Endothelial cell of umbilical vein (primary cell): ENCODE data around the gene LZTS3. TPM values are rescaled to one million over a fixed set of nuclear protein-coding genes. Genes with fewer than 3 reads are reported as not detected.
"Not testable (repeated sequence)": the region's sequence is repeated elsewhere in the genome, so short reads cannot be mapped to it uniquely, and the experiment has no call there.

ENCODE experiments used
- BruUV-seq: library from RNA; stranded (reverse); fragments of 400-500 nt; replicated peaks from 2 replicates; lab custom pipeline; 2021; lab: Mats Ljungman, UMichigan
- CTCF ChIA-PET: fragments of 300-600, 350-600 bp; sonication (Branson Sonifier 250); formaldehyde crosslinking; loops from one replicate; lab custom pipeline; 2021; ENCODE audit warnings: antibody characterized with exemption, inconsistent platforms; lab: Charles Lee
- POLR2A ChIA-PET: fragments of 300-600, 350-600 bp; sonication (Branson Sonifier 250); formaldehyde crosslinking; loops from one replicate; lab custom pipeline; 2021; ENCODE audit warnings: antibody characterized with exemption, inconsistent platforms; lab: Charles Lee
- DNase-seq: peaks from one replicate; pipeline ENCODE4 v3.0.0-alpha.2; 2011; ENCODE audit warnings: low read depth, low spot score
- FAIRE-seq: peaks from 2 replicates; lab custom pipeline; 2011; peaks lifted over from hg19 to GRCh38; lab: Jason Lieb, UNC
- H2AFZ ChIP-seq: 2 replicates; pipeline ENCODE4 v1.6.0; 2012; ENCODE audit warnings: low read depth, low read length, control low read depth, inconsistent platforms
- H3K27ac ChIP-seq: 2 replicates; pipeline ENCODE4 v1.5.1; 2011; ENCODE audit warnings: low read depth, mild to moderate bottlenecking, control low read depth, low read length, moderate library complexity; ENCODE audit not compliant: insufficient read depth
- H3K27me3 ChIP-seq, 2 experiments: 2 replicates each; pipeline versions ENCODE4 v1.6.0 to v1.6.1; 2011; ENCODE audit warnings: low read length in 2 of 2, mixed read lengths in 1 of 2; ENCODE audit not compliant: control insufficient read depth in 2 of 2, insufficient read depth in 2 of 2
- H3K36me3 ChIP-seq, 2 experiments: 2 replicates in 1 of 2; 3 replicates in 1 of 2; pipeline ENCODE4 v1.5.1; 2011; ENCODE audit warnings: low read length in 2 of 2, mild to moderate bottlenecking in 1 of 2, moderate library complexity in 1 of 2; ENCODE audit not compliant: control insufficient read depth in 2 of 2, insufficient read depth in 2 of 2; ENCODE audit errors: extremely low read depth in 1 of 2
- H3K4me1 ChIP-seq: 3 replicates; pipeline ENCODE4 v1.5.1; 2011; ENCODE audit warnings: mild to moderate bottlenecking, low read length; ENCODE audit not compliant: control insufficient read depth, insufficient read depth; ENCODE audit errors: extremely low read depth
- H3K4me2 ChIP-seq: 2 replicates; pipeline ENCODE4 v1.6.1; 2011; ENCODE audit warnings: low read length, control low read depth, mixed read lengths; ENCODE audit not compliant: insufficient read depth
- H3K4me3 ChIP-seq, 3 experiments: fragments of 200-600 bp in 1 of 3; sonication (generic), shearing (Covaris generic) in 1 of 3; replicated peaks in 1 of 3; 2 replicates each; pipeline ENCODE4 v1.5.1; 2011 to 2016; ENCODE audit warnings: control low read depth in 3 of 3, low read length in 3 of 3, mild to moderate bottlenecking in 2 of 3, inconsistent platforms in 1 of 3, low read depth in 1 of 3, moderate library complexity in 1 of 3; ENCODE audit not compliant: insufficient read depth in 1 of 3
- H3K79me2 ChIP-seq: 2 replicates; pipeline ENCODE4 v1.6.0; 2012; ENCODE audit warnings: low read length, inconsistent platforms; ENCODE audit not compliant: control insufficient read depth, insufficient read depth
- H3K9ac ChIP-seq: replicated peaks from 2 replicates; pipeline ENCODE3; 2011; ENCODE audit warnings: low read length, control low read depth; ENCODE audit not compliant: insufficient read depth; ENCODE audit errors: extremely low read depth
- H3K9me1 ChIP-seq: replicated peaks from 3 replicates; pipeline ENCODE4 v1.6.0; 2011; ENCODE audit warnings: mild to moderate bottlenecking, low read length; ENCODE audit not compliant: control insufficient read depth, insufficient read depth; ENCODE audit errors: extremely low read depth
- H3K9me3 ChIP-seq: replicated peaks from 2 replicates; pipeline ENCODE4 v1.5.1; 2012; ENCODE audit warnings: low read length, inconsistent platforms; ENCODE audit not compliant: control insufficient read depth, insufficient read depth
- H4K20me1 ChIP-seq: replicated peaks from 2 replicates; pipeline ENCODE3; 2011; ENCODE audit warnings: mild to moderate bottlenecking, low read length; ENCODE audit not compliant: control insufficient read depth, insufficient read depth; ENCODE audit errors: extremely low read depth
- CTCF ChIP-seq, 2 donors: IDR thresholded peaks; 1 replicate in 1 of 2; 2 replicates in 1 of 2; pipeline ENCODE4 v1.5.1; 2011; ENCODE audit warnings: low read length in 2 of 2, mild to moderate bottlenecking in 2 of 2, moderate library complexity in 2 of 2, control low read depth in 1 of 2, inconsistent platforms in 1 of 2, low read depth in 1 of 2; ENCODE audit not compliant: insufficient read depth in 1 of 2; ENCODE audit errors: extremely low read depth in 1 of 2
- EZH2 ChIP-seq: IDR thresholded peaks from 2 replicates; pipeline ENCODE4 v1.6.1; 2012; ENCODE audit warnings: borderline replicate concordance, low read depth, mild to moderate bottlenecking, moderate library complexity, low read length, inconsistent platforms; ENCODE audit not compliant: severe bottlenecking
- FOS ChIP-seq: IDR thresholded peaks from 2 replicates; pipeline ENCODE4 v1.6.1; 2011; ENCODE audit warnings: mild to moderate bottlenecking, low read length, moderate library complexity, borderline replicate concordance; ENCODE audit not compliant: insufficient read depth
- GATA2 ChIP-seq: IDR thresholded peaks from 2 replicates; pipeline ENCODE4 v1.7.0; 2011; ENCODE audit warnings: low read depth, mild to moderate bottlenecking, moderate library complexity, mixed read lengths, low read length; ENCODE audit not compliant: insufficient read length, insufficient read depth
- JUN ChIP-seq: IDR thresholded peaks from 2 replicates; pipeline ENCODE4 v1.6.1; 2011; ENCODE audit warnings: borderline replicate concordance, low read depth; ENCODE audit not compliant: insufficient read length, insufficient read depth
- MYC ChIP-seq: IDR thresholded peaks from one replicate; pipeline ENCODE4 v1.6.1; 2011; ENCODE audit warnings: mild to moderate bottlenecking, low read depth, low read length
- POLR2A ChIP-seq: IDR thresholded peaks from 2 replicates; pipeline ENCODE4 v1.6.1; 2012; ENCODE audit warnings: low read depth, mild to moderate bottlenecking, control low read depth, low read length
- POLR2AphosphoS5 ChIP-seq: IDR thresholded peaks from 2 replicates; pipeline ENCODE4 v1.6.1; 2012; ENCODE audit warnings: low read depth, mild to moderate bottlenecking, control low read depth, low read length, moderate library complexity; ENCODE audit not compliant: insufficient read depth
- dilution Hi-C: fragments of 300-500 bp; cut with MboI; formaldehyde crosslinking; loops from one replicate; pipeline ENCODE4 v1.15.0; 2019; ENCODE audit warnings: low sequenced_read_pairs; ENCODE audit not compliant: extremely low pct_ligation_motif_present
- intact Hi-C: fragments of 100-400 bp; cut with micrococcal nuclease; formaldehyde crosslinking; loops from one replicate; pipeline ENCODE4 v1.10.0; 2022
- polyA plus RNA-seq, 4 experiments: library from polyadenylated mRNA; depleted of rRNA in 3 of 4; stranded (reverse) in 3 of 4; unstranded in 1 of 4; fragments of >200 nt; gene quantifications; 2 replicates each; pipeline versions ENCODE4 v1.2.1 to v1.2.3, GENCODE V29; 2011 to 2012; ENCODE audit warnings: missing spikeins in 1 of 4
- total RNA-seq: library from RNA; stranded (reverse); gene quantifications from 2 replicates; pipeline ENCODE4 v1.2.3, GENCODE V29; 2021
- TF ChIP-seq, protein P1 (sequence below): IDR thresholded peaks from 2 replicates; pipeline ENCODE4 v1.6.1; 2011; ENCODE audit not compliant: insufficient read depth, insufficient read length

The LZTS3 gene
- total and polyA plus RNA-seq, 2 donors (not counting 3 experiments of a cell fraction or from before 2014, with no cell fraction given): 4.5 to 5.7 TPM

DNA sequence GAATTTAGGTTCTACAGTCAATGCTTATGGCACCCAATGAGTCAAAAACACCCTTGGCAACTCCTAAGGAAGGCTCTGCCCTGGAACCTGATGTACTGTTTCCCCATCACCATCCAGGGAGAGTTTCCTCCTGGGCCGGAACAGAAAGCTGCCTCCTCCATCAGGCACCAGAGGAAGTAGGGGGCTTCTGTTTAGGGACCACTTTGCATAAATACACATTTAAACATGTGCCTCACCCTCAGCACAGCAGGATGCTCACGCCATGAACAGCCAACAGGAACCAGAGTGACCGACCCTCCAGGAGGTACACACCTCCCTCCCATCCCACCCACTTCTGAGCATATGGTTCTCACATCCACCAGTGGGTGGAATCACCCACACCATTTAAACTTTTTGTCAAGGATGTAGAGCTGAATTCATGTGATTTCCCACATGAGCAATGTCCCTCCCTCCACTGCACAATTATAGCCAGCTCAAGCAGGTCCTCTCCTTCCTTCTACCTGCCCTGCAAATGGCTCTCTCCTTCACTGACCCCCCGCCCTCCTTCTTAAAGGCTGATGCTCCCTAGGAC is 16.3 kb upstream of the LZTS3 start:
- Histone ChIP-seq H4K20me1 (no peaks in the 10 kb centered on the region), H3K79me2 (no peaks in the 10 kb centered on the region), H3K36me3 (peaks cover 15 to 44% of the 10 kb centered on the region in 2 experiments), H3K9me1 (no peaks in the 10 kb centered on the region), H3K9ac (no peak overlapping the region), H2AFZ (no peak overlapping the region), H3K27ac (no peak overlapping the region), H3K4me1 (no peaks in the 10 kb centered on the region), H3K4me2 (no peak overlapping the region), H3K4me3 (no peak overlapping the region), H3K9me3 (no peaks in the 10 kb centered on the region), H3K27me3 (no peaks in the 10 kb centered on the region)
- dilution Hi-C loops: no loop called here
- FAIRE-seq (no peak), DNase-seq (no peak)
- intact Hi-C loops: no loop called here
- ChIA-PET CTCF (no interaction called here), POLR2A (no interaction called here)
- no peak for TF ChIP-seq MYC
- BruUV-seq: no TSS peak

- ChIA-PET POLR2A (no interaction called here), CTCF (no interaction called here)
- no peak overlapping the region for H2AFZ ChIP-seq
- no peak overlapping the region for H3K9ac ChIP-seq
- BruUV-seq: no TSS peak
- no peaks in the 10 kb centered on the region for H4K20me1 ChIP-seq
- dilution Hi-C loops: no loop called here
- DNase-seq (no peak), FAIRE-seq (no peak)
- H3K9me1 ChIP-seq: no peaks in the 10 kb centered on the region
- no peak overlapping the region for H3K27ac ChIP-seq
- no peak overlapping the region for H3K4me3 ChIP-seq
- no peaks in the 10 kb centered on the region for H3K9me3 ChIP-seq
- H3K27me3 ChIP-seq: no peaks in the 10 kb centered on the region
- peaks cover 12 to 38% of the 10 kb centered on the region in 2 experiments for H3K36me3 ChIP-seq
- no peak for TF ChIP-seq POLR2A
- TF ChIP-seq JUN: no peak
- no peak for TF ChIP-seq FOS
- no peak for TF ChIP-seq MYC
- TF ChIP-seq, protein P1, sequence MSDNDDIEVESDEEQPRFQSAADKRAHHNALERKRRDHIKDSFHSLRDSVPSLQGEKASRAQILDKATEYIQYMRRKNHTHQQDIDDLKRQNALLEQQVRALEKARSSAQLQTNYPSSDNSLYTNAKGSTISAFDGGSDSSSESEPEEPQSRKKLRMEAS: no peak
- no peak for TF ChIP-seq GATA2
- TF ChIP-seq EZH2: no peak
- no peak for TF ChIP-seq POLR2AphosphoS5
- TF ChIP-seq CTCF (IDR thresholded peaks at IDR 0.05; ENCODE audit: extremely low read depth in 1 of 2, insufficient read depth in 1 of 2, low read depth in 1 of 2, low read length in 2 of 2): no peak
- H3K79me2 ChIP-seq: no peaks in the 10 kb centered on the region
- H3K4me1 ChIP-seq: no peaks in the 10 kb centered on the region
- intact Hi-C loops: no loop called here
- H3K4me2 ChIP-seq: no peak overlapping the region
These were observed 15.6 kb upstream of the LZTS3 start for GRCh38 chr20:3188823-3189413.

- H3K4me3 ChIP-seq, H3K4me2 ChIP-seq, POLR2A ChIA-PET, H3K9me1 ChIP-seq, H2AFZ ChIP-seq, H3K79me2 ChIP-seq, DNase-seq, FAIRE-seq, H3K9me3 ChIP-seq, dilution Hi-C loops, intact Hi-C loops, BruUV-seq, CTCF ChIA-PET, H4K20me1 ChIP-seq, H3K4me1 ChIP-seq, H3K27ac ChIP-seq, H3K9ac ChIP-seq, H3K27me3 ChIP-seq: not testable (repeated sequence)
- H3K36me3 ChIP-seq: peaks cover 9 to 30% of the 10 kb centered on the region in 2 experiments
These were observed 14.5 kb upstream of the LZTS3 start for GRCh38 chr20:3187861-3188260.
